Retinal pigment epithelial cell (primary cell): ENCODE measurements around the gene C4orf36.

Source experiments
- DNase-seq: peaks from one replicate; pipeline ENCODE4 v3.0.0-alpha.2; 2010; ENCODE audit warnings: low read depth
- H3K4me3 ChIP-seq: 2 replicates; pipeline ENCODE4 v1.5.1; 2011; ENCODE audit warnings: mild to moderate bottlenecking, low read length, control low read depth, moderate library complexity
- CTCF ChIP-seq: conservative IDR thresholded peaks from 2 replicates; pipeline ENCODE4 v1.5.1; 2011; ENCODE audit warnings: low read depth, low read length, control low read depth, inconsistent platforms

C4orf36 gene

GRCh38 chr4:86895692-86896488 lies 3.7 kb upstream of the C4orf36 start:
- TF ChIP-seq CTCF: peak; percentile 70
- H3K4me3 ChIP-seq: no peak overlapping the region
- no peak for DNase-seq

- TF ChIP-seq CTCF: no peak
- DNase-seq: no peak
- no peak overlapping the region for H3K4me3 ChIP-seq
These were observed 2.2 kb upstream of the C4orf36 start for GRCh38 chr4:86894455-86894854.

GRCh38 chr4:86893136-86893535 lies 914 bp upstream of the C4orf36 start:
- no peak for TF ChIP-seq CTCF
- DNase-seq: no peak
- H3K4me3 ChIP-seq: peak overlapping the region; percentile 67

GRCh38 chr4:86892636-86892960 lies 376 bp upstream of the C4orf36 start:
- H3K4me3 ChIP-seq: peak overlapping the region; percentile 67
- TF ChIP-seq CTCF: no peak
- no peak for DNase-seq

GRCh38 chr4:86890790-86891189 lies 1.4 kb downstream of the C4orf36 start:
- no peak for DNase-seq
- no peak for TF ChIP-seq CTCF
- no peak overlapping the region for H3K4me3 ChIP-seq

GRCh38 chr4:86879641-86880040 lies 12.6 kb downstream of the C4orf36 start:
- DNase-seq: no peak
- no peak for TF ChIP-seq CTCF
- no peak overlapping the region for H3K4me3 ChIP-seq

GRCh38 chr4:86878640-86879039 lies 13.6 kb downstream of the C4orf36 start:
- no peak overlapping the region for H3K4me3 ChIP-seq
- DNase-seq: no peak
- peak; percentile 16 for TF ChIP-seq CTCF
